Activated CD4-positive, CD25-positive, alpha-beta regulatory T cell treated with anti-CD3 and anti-CD28 coated beads, Interleukin-2, amount 50 U/mL, for 16 hours (primary cell): ENCODE data around the gene NADK2.
"Not testable (repeated sequence)": the region's sequence is repeated elsewhere in the genome, so short reads cannot be mapped to it uniquely, and the experiment has no call there.

Experiments
- DNase-seq: peaks from one replicate; pipeline ENCODE4 v3.0.0-alpha.2; 2020; ENCODE audit warnings: low read depth, low spot score

The NADK2 gene, protein sequence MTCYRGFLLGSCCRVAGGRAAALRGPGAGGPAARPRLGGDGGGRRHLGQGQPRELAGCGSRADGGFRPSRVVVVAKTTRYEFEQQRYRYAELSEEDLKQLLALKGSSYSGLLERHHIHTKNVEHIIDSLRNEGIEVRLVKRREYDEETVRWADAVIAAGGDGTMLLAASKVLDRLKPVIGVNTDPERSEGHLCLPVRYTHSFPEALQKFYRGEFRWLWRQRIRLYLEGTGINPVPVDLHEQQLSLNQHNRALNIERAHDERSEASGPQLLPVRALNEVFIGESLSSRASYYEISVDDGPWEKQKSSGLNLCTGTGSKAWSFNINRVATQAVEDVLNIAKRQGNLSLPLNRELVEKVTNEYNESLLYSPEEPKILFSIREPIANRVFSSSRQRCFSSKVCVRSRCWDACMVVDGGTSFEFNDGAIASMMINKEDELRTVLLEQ

DNA sequence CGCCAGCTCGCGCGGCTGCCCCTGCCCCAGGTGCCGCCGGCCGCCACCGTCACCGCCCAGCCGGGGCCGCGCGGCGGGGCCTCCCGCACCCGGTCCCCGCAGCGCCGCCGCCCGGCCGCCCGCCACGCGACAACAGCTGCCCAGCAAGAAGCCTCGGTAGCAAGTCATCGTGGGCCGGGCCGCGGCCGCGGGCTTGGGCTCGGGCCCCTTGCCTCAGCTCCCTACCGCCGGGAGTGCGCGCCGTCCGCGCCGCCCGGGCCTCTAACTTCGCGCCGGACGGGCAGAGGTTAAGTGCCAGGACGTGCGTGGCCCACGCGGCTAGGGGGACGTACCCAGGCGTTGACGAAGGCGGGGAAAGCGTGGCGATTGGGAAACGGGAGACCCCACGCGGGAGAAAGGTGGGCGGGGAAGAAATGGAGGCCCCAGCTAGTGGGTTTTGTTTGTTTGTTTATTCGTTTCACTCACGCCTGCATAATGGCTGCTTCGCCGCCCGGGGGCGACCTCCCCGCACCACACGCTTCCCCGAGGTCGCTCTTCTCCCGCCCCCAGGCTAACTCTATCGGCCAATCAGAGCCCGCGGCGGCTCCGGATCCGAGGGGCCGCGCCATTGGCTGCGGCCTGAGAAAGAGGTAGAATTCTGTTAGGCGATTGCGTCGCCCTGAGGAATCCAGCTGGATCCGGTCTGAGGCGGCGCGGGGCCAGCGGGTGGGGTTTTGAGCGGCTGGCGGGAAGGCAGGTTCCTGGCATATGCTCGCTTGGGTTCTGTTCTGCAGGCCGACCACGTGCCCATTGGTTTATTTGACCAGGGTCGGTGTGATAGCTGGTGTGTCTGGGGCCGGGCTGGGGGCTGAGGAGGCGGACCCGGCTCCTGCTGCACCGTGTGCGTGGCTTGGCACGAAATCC is at the start of gene NADK2:
Gene NADK2 (minus strand): TSS at position 295 of the 903 bp plus-strand sequence. CDS start 127 bp downstream, at position 168.
- peak; percentile 90 for DNase-seq

DNA sequence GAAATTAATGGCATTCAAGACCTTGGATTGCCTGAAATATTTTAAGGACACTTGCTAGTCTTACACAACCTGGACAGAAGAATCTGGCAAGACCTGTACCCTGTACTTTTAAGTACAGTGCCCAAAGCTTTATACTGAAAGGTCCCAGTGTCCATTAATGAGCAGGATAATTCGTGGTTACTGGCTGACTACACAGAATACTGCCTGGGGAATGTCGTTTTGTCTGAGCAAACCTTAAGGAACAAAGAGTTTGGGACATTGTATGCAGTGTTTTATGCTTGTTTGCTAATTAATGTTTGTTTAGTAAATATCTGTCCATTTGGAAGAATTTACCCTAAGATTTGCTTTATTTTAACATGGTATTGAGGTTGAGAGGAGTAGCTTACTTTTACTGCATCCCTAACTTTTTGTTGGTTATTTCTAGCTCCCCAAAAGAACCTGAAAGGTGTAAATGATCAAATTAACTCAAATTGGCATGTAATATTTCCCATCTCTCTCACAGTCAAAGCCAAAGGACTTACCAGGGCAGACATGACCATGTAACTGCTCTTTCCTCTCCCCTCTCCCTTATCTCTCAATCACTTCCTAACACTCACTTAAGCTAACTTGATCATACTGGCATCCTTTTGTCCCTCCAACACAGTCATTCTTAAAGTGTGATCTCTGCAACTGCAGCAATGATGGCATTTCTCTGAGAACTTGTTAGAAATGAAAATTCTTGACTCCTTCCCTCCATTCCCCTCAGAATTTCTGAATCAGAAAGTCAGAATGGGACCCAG is 44.3 kb upstream of the NADK2 start:
- DNase-seq: no peak

DNA sequence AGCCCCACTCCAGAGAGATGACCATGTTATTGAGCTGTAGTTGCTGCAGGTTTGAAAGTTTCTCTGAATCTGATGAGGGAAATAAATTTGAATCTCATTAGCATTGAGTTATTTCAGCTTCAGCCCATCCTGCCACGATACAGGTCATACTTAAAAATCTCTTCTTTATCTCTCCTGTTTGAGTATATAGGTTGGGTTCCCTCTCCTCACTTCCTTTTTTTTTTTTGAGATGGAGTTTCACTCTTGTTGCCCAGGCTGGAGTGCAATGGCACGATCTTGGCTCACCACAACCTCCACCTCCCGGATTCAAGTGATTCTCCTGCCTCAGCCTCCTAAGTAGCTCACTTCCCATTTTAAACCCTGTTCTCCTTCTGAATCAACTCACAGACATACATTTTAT is 42.0 kb upstream of the NADK2 start:
- DNase-seq: not testable (repeated sequence)

DNA sequence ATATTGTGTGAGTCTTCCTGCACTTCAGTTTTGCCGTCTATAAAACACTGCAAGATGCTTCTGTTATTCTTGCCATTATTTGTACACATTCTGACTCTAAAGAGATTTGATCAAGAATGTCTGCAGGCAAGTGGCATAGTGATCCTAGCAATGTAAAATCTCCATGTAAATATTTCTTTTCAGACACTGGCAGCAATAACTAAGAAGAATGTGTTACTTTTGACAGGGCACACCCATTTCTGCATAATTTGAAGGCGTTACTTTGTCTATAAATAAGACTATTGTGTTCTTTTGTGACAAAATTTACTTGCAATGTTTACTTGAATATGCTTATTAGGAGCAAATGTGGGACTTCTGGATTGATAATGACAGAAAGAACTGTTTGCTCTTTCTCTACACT is 39.9 kb upstream of the NADK2 start:
- DNase-seq: no peak

DNA sequence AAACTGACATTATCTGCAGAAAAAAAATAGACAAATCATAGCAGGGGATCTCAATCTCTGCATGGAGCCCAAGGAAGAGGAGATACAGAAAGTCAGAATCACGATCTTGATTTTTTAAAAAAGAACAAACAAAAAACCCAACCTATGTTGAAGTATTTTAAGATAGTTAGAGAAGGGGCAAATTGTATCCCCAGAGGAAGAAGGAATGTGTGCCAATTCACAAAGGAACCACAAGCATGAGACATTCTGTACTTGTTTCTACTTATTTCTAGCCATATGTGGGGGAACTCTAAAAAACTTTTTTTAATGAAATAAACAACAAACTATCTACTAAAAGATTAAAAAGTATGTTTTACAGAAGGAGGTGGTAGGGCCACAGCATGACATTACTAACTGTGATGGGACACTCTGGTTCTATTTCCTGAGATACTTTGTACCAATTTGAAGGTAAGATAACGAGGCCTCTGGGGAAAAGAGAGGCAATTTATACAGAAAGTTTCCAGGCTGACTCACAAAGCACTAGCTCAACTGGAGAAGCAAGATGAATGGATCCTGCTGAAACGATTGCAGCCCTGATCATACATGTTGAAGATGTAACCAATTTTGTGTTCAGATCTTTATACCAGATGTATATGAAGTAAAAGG is 37.5 kb upstream of the NADK2 start:
- DNase-seq: no peak

DNA sequence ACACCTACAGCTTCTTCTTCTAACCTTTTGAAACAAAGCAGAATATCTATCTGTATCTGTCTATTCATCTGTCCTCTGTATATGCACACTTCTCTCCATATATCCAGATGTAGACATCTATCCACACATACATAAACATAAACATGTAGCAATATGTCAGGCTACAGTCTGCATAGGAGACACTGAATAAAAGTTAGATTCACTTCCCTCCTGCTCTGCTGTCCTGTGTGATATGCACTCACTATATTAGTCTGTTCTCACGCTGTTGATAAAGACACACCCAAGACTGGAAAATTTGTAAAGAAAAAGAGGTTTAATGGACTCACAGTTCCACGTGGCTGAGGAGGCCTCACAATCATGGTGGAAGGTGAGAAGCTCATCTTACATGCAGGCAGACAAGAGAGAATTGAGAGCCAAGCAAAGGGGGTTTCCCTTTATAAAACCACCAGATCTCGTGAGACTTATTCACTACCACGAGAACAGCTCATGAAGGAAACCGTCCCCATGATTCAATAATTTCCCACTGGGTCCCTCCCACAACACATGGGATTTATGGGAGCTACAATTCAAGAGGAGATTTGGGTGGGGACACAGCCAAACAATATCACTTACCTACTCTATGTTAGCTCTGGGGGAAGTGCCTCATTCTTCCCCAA is 35.9 kb upstream of the NADK2 start:
- DNase-seq: no peak

DNA sequence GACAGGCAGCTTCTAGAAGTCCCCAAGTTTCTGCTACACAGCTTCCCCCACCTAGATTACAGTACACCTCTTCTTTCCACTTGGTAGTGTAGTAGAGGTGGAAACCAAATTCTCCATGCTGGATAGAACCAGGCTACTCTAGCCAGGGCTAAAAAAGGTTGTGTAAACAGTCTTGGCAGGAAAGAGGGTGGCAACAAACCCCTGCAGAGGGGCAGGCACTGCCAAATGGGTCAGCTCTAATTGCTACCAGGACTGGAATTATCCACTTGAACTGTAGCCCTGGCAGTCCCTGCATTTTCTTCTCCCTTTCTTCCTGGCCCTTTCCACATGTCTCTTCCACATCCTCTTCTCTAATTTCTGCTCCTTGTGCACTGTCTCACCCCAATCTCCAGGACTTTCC is 35.1 kb upstream of the NADK2 start:
- no peak for DNase-seq

DNA sequence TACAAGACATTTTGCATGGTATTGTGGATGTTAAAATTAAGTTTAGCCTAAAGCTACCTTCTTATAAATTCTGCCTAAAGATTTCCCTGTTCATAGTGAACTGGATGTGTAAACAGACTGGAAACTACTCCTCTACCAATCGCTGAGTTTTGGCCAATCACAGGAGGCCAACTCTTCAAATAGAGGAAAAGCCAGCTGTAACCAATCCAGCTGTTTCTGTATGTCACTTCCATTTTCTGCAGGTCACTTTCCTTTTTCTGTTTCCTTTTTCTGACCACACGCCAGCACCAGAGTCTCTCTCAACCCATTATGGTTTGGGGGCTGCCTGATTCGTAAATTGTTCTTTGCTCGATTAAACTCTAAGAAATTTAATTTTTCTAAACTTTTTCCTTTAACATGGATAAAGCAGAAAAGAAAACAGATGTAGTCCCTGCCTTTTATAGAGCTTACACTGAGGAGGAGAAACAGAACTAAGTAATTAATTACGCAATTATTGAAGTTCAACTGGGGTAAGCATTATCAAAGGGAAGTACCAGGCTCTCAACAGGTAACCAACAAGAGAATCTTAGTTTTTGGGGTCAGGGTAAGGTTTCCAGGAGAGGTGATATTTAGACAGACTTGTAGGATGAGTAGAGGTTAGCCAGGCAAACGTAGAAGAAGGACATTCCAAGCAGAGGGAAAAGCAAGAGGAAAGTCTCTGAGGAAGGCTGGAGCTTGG is 32.2 kb upstream of the NADK2 start:
- no peak for DNase-seq

DNA sequence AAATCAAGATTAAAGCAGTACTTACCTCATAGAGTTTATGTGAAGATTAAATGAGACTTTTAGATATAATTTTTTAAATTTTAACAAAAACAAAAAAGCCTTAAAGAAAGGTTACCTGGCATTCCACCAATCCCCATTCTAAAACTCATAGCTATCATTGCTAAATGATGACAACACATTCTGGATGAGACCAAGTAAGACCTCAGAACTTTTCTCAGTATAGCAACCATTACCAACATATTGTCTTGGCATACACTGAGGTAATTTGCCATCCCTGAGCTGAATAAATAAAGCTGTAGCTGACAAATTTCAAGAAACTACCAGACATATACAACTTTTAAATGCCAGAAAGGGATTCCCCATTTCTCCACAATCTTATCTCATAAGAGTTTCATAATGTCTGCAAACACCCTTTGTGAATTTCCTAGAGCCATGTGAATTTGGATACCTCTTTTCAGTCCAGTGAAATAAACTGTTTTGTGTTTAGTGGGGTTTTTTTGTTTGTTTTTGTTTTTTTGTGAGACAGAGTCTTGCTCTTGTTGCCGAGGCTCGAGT is 30.5 kb upstream of the NADK2 start:
- no peak for DNase-seq

DNA sequence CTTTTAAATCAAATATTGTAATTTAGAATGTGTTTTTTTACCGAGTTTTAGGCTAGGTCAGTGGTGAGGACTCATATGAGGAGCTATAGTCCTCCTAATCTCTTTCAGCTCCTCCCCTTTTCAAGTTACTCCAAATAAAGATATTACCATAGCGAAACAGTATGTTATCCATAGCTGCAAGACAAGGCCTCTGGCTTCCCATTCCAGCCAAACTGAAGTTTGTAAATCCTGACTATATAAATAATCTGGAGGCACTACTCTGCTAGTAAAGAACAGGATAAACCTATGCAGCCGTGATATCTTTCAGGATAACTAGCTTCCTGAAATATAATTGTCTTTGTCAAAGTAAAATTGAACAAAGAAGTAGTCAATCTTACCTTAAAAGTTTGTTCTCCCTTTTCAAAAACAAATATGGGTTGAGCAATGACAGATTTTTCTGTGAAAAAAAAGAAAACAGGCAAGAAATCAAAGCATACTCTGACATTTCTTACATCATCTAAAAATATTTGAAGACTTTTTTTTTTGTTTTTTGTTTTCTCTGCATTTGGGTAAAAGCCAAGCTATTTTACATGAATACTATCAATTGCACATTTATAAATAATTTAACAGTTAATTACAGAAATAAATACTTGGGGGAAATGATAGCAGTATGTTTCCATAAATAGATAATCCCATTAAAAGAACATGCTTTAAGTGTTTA is 29.3 kb upstream of the NADK2 start:
- DNase-seq: no peak

DNA sequence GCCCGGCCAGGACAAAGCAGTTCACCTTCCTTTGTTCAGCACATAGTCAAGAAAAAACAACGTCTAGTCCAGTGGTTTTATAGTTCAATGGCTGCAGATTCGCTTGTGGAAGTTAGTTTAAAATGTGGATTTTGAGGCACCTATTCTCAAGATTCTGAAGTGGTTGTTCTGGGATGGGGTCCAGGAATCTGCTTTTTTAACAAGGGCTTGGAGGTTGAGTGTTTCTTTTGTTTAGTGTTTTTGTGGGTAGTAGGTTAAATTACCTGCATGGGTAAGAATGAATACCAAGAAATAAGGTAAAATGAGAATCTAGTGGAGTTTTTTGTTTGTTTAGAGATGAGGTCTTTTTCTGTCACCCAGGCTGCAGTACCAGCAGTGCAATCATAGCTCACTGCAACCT is 28.4 kb upstream of the NADK2 start:
- no peak for DNase-seq

DNA sequence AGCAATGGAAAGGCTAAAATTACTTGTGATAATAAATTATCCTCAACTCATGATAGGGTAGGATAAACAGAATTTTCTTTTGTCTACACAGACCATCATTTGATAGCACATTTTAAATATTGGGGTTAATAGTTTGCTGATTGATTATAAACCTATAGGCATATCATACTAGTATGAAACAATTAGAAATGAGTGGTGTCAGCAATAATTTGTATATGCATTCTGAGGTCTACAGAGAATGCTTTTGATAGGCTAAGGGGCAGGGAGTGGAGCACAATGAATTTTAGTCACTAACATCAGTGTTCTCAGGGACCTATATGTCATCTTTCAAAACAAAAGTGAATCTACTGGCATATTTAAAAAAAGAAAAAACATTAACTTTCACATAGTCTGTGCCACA is 27.8 kb upstream of the NADK2 start:
- no peak for DNase-seq

DNA sequence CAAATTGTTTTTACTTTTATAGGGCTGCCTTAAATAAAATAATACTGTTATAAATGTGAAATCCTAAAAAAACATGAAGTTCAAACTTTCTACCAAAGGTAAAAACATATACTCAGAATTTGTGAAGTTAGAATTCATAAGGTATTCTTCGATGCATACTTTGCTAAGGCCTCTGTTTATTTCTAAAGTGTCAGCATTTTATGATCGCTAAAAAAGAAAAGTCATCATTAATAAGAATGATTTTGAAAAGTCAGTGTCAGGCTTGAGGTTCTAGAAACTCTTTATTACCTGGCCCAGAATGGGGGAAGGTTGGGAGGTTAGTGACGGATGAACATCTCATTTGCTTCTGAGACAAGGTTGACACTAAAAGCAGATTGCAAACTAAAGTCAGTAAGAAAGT is 26.2 kb upstream of the NADK2 start:
- no peak for DNase-seq

DNA sequence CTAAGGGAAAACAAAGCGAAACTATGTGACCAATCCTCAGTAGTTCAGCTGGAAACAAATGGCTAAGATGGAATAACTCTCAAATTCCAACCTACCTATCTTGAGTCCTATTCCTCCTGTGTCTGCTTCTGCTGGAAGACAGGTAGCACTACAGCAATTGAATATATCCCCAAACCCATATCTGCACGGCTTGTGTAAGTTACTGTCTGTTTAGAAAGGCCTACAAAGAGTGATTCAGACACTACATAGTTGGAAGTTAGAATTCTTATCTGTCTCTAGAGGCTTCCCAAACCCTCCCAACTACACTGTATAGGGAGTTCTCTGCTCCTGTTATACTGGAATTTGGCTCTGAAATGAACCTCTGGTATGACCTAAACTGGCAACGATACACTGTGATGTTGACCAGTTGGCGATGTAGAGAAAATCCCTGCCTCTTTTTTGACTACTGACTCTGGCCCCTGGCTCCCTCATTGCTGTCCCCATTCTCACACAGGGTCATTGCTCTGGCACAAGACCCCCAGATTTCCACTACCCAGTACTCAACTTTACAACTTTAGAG is 22.6 kb upstream of the NADK2 start:
- no peak for DNase-seq

DNA sequence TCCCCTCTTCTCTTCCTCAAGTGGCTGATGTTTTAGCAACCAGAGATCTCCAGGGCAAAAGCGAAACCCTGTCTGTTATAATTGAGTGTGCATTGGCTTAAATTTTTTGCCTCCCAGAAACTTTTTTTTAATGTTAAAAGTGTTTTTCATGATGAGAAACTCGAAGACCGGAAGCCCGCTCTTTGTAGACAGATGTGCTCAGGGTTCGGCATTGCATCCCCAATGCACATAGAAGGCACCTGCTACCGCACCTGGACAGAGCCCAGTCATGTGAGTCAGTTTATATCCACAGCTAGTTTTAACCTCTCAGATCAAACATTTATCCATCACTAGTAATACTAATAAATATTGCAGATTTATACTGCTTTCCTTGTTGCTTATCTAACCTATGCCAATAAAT is 19.5 kb upstream of the NADK2 start:
- no peak for DNase-seq

DNA sequence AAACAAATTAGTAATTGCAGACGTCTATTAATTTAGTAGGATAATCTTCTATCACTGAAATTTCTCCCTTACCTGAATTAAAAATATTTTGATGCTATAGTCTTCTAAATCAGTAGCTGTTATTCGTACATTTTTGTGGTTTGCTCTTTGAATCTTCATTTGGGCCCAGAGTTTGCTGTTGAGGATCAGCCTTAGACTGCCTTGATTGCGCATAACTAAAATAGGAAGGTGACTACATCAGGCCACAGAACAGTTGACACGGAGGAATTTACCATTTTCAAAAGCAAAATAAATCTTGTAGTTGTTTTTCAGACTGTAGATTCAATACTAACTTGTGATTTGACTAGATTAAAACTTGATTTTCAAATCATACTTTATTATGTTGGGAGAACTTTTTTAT is 11.8 kb upstream of the NADK2 start:
- DNase-seq: no peak

DNA sequence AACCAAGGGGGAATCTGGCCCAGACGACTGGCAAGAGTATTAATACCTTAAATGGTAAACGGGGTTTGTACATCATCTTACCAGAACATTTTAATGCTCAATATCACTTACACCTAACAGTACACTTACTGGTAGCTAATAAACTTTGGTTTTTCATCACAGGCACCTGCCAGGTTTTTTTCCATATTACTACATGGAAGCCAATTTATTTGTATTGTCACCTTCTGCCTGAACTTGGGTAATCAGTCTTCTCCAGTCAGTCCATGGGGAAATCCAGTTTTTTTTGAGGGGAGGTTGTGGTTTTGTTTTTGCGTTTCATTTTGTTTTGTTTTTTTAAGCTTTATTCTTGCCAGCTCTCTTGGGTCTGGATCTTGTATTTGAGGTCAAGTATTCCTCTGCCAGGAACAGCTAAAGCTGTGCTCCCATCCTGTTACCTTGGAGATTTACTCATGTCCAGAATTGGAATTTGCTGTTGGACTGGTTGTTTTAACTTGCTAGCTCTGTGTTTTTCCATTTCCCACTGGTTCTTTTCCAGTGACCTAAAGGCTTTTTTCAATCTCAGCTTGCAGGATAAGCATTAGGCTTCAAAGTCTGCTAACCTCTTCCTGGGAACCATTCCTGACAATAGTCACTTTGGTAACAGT is 11.1 kb upstream of the NADK2 start:
- no peak for DNase-seq

DNA sequence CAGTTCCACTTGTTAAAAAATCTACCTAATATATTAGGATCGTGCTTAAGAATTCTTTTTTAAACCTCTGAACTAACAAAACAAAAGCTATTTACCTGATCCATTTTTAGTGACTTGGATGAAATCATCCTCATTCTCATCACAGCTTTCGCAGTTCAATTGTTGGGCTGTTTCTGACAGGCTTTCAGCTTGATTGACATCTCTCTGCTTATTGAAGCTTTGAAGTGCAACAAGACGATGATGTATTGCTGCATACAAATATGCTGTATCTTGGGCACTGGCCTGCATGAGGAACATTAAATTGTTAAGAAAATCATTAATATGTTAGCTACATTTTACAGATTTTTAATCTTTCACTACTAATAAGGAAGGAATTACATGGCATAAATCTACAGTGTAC is 9.5 kb upstream of the NADK2 start:
- no peak for DNase-seq

DNA sequence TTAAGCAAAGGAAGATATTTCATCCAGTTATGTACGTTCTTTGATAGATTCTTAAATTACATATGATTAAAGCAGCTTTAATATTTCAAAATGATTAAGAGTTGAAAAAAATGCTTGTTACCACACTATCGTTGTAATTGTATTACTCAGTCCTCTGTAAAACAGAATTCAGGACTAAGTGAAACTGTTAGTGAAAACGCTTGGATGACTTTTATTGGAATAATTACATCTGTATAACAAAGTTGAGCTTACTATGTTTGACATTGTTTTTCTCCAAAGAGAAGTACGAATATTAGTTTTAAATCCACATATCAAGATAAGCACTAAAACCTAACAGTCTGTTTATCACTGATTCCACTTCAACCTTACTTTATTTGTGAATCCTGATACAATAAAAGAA is 8.7 kb upstream of the NADK2 start:
- DNase-seq: no peak
